Measurements from ENCODE around the gene ADAMTS13. TPM values are rescaled to one million over a fixed set of nuclear protein-coding genes. Genes with fewer than 3 reads are reported as not detected.

Gene ADAMTS13
- total RNA-seq, 2 donors from 2014 or later: 3.9 to 4.7 TPM

- peaks cover 7% of the 10 kb centered on the region for H3K4me1 Mint-ChIP-seq (ENCODE audit: low read depth)
- no peaks in the 10 kb centered on the region for H3K27me3 Mint-ChIP-seq (ENCODE audit: low read depth)
- no peak for ATAC-seq (replicated peaks in 1 of 2)
- no peak for DNase-seq
- no peaks in the 10 kb centered on the region for H3K36me3 Mint-ChIP-seq (ENCODE audit: insufficient read depth in 2 of 2)
- no peak overlapping the region for H3K27ac Mint-ChIP-seq
- H3K9me3 Mint-ChIP-seq: no peaks in the 10 kb centered on the region
- H3K4me3 Mint-ChIP-seq: no peak overlapping the region
Measured at GRCh38 chr9:133456409-133456808, 34.2 kb downstream of the ADAMTS13 start.

- H3K4me3 Mint-ChIP-seq: no peak overlapping the region
- H3K4me1 Mint-ChIP-seq (ENCODE audit: low read depth): peaks cover 7% of the 10 kb centered on the region
- no peak overlapping the region for H3K27ac Mint-ChIP-seq
- no peaks in the 10 kb centered on the region for H3K36me3 Mint-ChIP-seq (ENCODE audit: insufficient read depth in 2 of 2)
- no peaks in the 10 kb centered on the region for H3K9me3 Mint-ChIP-seq
- DNase-seq (no peak), ATAC-seq (replicated peaks in 1 of 2) (no peak)
- no peaks in the 10 kb centered on the region for H3K27me3 Mint-ChIP-seq (ENCODE audit: low read depth)
Measured at GRCh38 chr9:133457233-133457632, 35.1 kb downstream of the ADAMTS13 start.

GRCh38 chr9:133457748-133458147 lies 35.6 kb downstream of the ADAMTS13 start:
- Mint-ChIP-seq H3K27ac (no peak overlapping the region), H3K9me3 (no peaks in the 10 kb centered on the region), H3K4me3 (no peak overlapping the region), H3K36me3 (ENCODE audit: insufficient read depth in 2 of 2) (no peaks in the 10 kb centered on the region), H3K4me1 (ENCODE audit: low read depth) (peaks cover 7% of the 10 kb centered on the region), H3K27me3 (ENCODE audit: low read depth) (no peaks in the 10 kb centered on the region)
- DNase-seq (no peak), ATAC-seq (replicated peaks in 1 of 2) (no peak)

- ATAC-seq (replicated peaks in 1 of 2) (no peak), DNase-seq (no peak)
- H3K9me3 Mint-ChIP-seq: no peaks in the 10 kb centered on the region
- no peaks in the 10 kb centered on the region for H3K27me3 Mint-ChIP-seq (ENCODE audit: low read depth)
- H3K4me3 Mint-ChIP-seq: peak overlapping the region; percentile 95 to 97
- no peak overlapping the region for H3K27ac Mint-ChIP-seq
- H3K4me1 Mint-ChIP-seq (ENCODE audit: low read depth): peaks cover 7% of the 10 kb centered on the region
- no peaks in the 10 kb centered on the region for H3K36me3 Mint-ChIP-seq (ENCODE audit: insufficient read depth in 2 of 2)
Measured at GRCh38 chr9:133458643-133459312, 36.6 kb downstream of the ADAMTS13 start.

- H3K9me3 Mint-ChIP-seq: no peaks in the 10 kb centered on the region
- peaks cover 7% of the 10 kb centered on the region for H3K4me1 Mint-ChIP-seq (ENCODE audit: low read depth)
- ATAC-seq (replicated peaks in 1 of 2): peak; percentile 87
- peak within 1 kb of the TSS; percentile 52 for H3K27ac Mint-ChIP-seq
- peak within 1 kb of the TSS; percentile 95 to 97 for H3K4me3 Mint-ChIP-seq
- H3K27me3 Mint-ChIP-seq (ENCODE audit: low read depth): no peaks in the 10 kb centered on the region
- peak; percentile 91 for DNase-seq
- H3K36me3 Mint-ChIP-seq (ENCODE audit: insufficient read depth in 2 of 2): no peaks in the 10 kb centered on the region
Measured at GRCh38 chr9:133459476-133460404, 37.6 kb downstream of the ADAMTS13 start, which contains the start of gene CACFD1. Gene CACFD1 (plus strand): TSS chr9:133459978. CDS start chr9:133460067, 89 bp downstream.

GRCh38 chr9:133460405-133461175 lies 38.4 kb downstream of the ADAMTS13 start:
- H3K27ac Mint-ChIP-seq: no peak overlapping the region
- no peaks in the 10 kb centered on the region for H3K27me3 Mint-ChIP-seq (ENCODE audit: low read depth)
- DNase-seq: peak; percentile 34 to 41
- no peaks in the 10 kb centered on the region for H3K9me3 Mint-ChIP-seq
- peaks cover 7% of the 10 kb centered on the region for H3K4me1 Mint-ChIP-seq (ENCODE audit: low read depth)
- H3K4me3 Mint-ChIP-seq: peak overlapping the region; percentile 65 to 66
- H3K36me3 Mint-ChIP-seq (ENCODE audit: insufficient read depth in 2 of 2): no peaks in the 10 kb centered on the region
- ATAC-seq (replicated peaks in 1 of 2): peak; percentile 4 to 10

- Mint-ChIP-seq H3K4me1 (ENCODE audit: low read depth) (peaks cover 7% of the 10 kb centered on the region), H3K27ac (no peak overlapping the region), H3K4me3 (no peak overlapping the region), H3K9me3 (no peaks in the 10 kb centered on the region), H3K36me3 (ENCODE audit: insufficient read depth in 2 of 2) (no peaks in the 10 kb centered on the region), H3K27me3 (ENCODE audit: low read depth) (no peaks in the 10 kb centered on the region)
- ATAC-seq (replicated peaks in 1 of 2) (no peak), DNase-seq (no peak)
Measured at GRCh38 chr9:133461975-133462374, 39.8 kb downstream of the ADAMTS13 start.

- Mint-ChIP-seq H3K27ac (no peak overlapping the region), H3K27me3 (ENCODE audit: low read depth) (no peaks in the 10 kb centered on the region), H3K4me3 (no peak overlapping the region), H3K4me1 (ENCODE audit: low read depth) (peaks cover 7% of the 10 kb centered on the region), H3K36me3 (ENCODE audit: insufficient read depth in 2 of 2) (no peaks in the 10 kb centered on the region), H3K9me3 (no peaks in the 10 kb centered on the region)
- DNase-seq (no peak), ATAC-seq (replicated peaks in 1 of 2) (no peak)
Measured at GRCh38 chr9:133463234-133463863, 41.2 kb downstream of the ADAMTS13 start.

- Mint-ChIP-seq H3K36me3 (ENCODE audit: insufficient read depth in 2 of 2) (no peaks in the 10 kb centered on the region), H3K9me3 (no peaks in the 10 kb centered on the region), H3K27me3 (ENCODE audit: low read depth) (no peaks in the 10 kb centered on the region), H3K27ac (no peak overlapping the region), H3K4me3 (no peak overlapping the region), H3K4me1 (ENCODE audit: low read depth) (peaks cover 4% of the 10 kb centered on the region)
- DNase-seq (no peak), ATAC-seq (replicated peaks in 1 of 2) (no peak)
Measured at GRCh38 chr9:133463864-133464615, 41.9 kb downstream of the ADAMTS13 start.

- H3K27ac Mint-ChIP-seq: no peak overlapping the region
- DNase-seq (no peak), ATAC-seq (replicated peaks in 1 of 2) (no peak)
- H3K27me3 Mint-ChIP-seq (ENCODE audit: low read depth): no peaks in the 10 kb centered on the region
- H3K4me3 Mint-ChIP-seq: no peak overlapping the region
- H3K4me1 Mint-ChIP-seq (ENCODE audit: low read depth): no peaks in the 10 kb centered on the region
- no peaks in the 10 kb centered on the region for H3K9me3 Mint-ChIP-seq
- H3K36me3 Mint-ChIP-seq (ENCODE audit: insufficient read depth in 2 of 2): no peaks in the 10 kb centered on the region
Measured at GRCh38 chr9:133464638-133465037, 42.5 kb downstream of the ADAMTS13 start.

- no peaks in the 10 kb centered on the region for H3K27me3 Mint-ChIP-seq (ENCODE audit: low read depth)
- H3K36me3 Mint-ChIP-seq (ENCODE audit: insufficient read depth in 2 of 2): no peaks in the 10 kb centered on the region
- no peak overlapping the region for H3K27ac Mint-ChIP-seq
- DNase-seq: no peak
- no peaks in the 10 kb centered on the region for H3K4me1 Mint-ChIP-seq (ENCODE audit: low read depth)
- H3K4me3 Mint-ChIP-seq: no peak overlapping the region
- no peaks in the 10 kb centered on the region for H3K9me3 Mint-ChIP-seq
- ATAC-seq (replicated peaks in 1 of 2): no peak
Measured at GRCh38 chr9:133465984-133466383, 43.8 kb downstream of the ADAMTS13 start.

- DNase-seq (no peak), ATAC-seq (replicated peaks in 1 of 2) (no peak)
- Mint-ChIP-seq H3K9me3 (no peaks in the 10 kb centered on the region), H3K27me3 (ENCODE audit: low read depth) (no peaks in the 10 kb centered on the region), H3K4me1 (ENCODE audit: low read depth) (no peaks in the 10 kb centered on the region), H3K4me3 (no peak overlapping the region), H3K27ac (no peak overlapping the region), H3K36me3 (ENCODE audit: insufficient read depth in 2 of 2) (no peaks in the 10 kb centered on the region)
Measured at GRCh38 chr9:133467101-133467500, 44.9 kb downstream of the ADAMTS13 start.
